A673 (cell line): ENCODE results near the gene RDX. TPM values are rescaled to one million over a fixed set of nuclear protein-coding genes. Genes with fewer than 3 reads are reported as not detected.

Experiments used
- BruUV-seq: library from RNA; stranded (reverse); fragments of 400-500 nt; replicated peaks from 2 replicates; lab custom pipeline; 2021; lab: Mats Ljungman, UMichigan
- CTCF ChIA-PET: fragments of 300-600 bp; sonication (Branson Sonifier 250); formaldehyde crosslinking; loops from one replicate; lab custom pipeline; 2022; ENCODE audit warnings: antibody characterized with exemption; lab: Charles Lee
- POLR2A ChIA-PET: fragments of 300-600 bp; sonication (Branson Sonifier 250); formaldehyde crosslinking; loops from one replicate; lab custom pipeline; 2022; ENCODE audit warnings: antibody characterized with exemption; ENCODE audit not compliant: low non-redundant PET; lab: Charles Lee
- DNase-seq: peaks from one replicate; pipeline ENCODE4 v3.0.0-alpha.2; 2015; ENCODE audit warnings: low spot score
- H3K27ac ChIP-seq: fragments of 200-600 bp; sonication (generic); 2 replicates; pipeline ENCODE4 v1.5.1; 2016; ENCODE audit warnings: mixed run types, low read depth, mild to moderate bottlenecking, mixed read lengths, antibody characterized with exemption, low read length; ENCODE audit not compliant: poor library complexity, severe bottlenecking
- H3K27me3 ChIP-seq: fragments of 200-600 bp; sonication (generic); replicated peaks from 2 replicates; pipeline ENCODE4 v1.6.1; 2017; ENCODE audit warnings: mixed run types, low read depth, mild to moderate bottlenecking, mixed read lengths, antibody characterized with exemption, low read length; ENCODE audit not compliant: insufficient read depth, poor library complexity
- H3K36me3 ChIP-seq: fragments of 200-600 bp; sonication (generic); 2 replicates; pipeline ENCODE4 v1.6.1; 2016; ENCODE audit warnings: mixed run types, mild to moderate bottlenecking, mixed read lengths, antibody characterized with exemption, low read length; ENCODE audit not compliant: insufficient read depth, poor library complexity, severe bottlenecking
- H3K4me1 ChIP-seq: fragments of 200-600 bp; sonication (generic); 2 replicates; pipeline ENCODE4 v1.6.1; 2017; ENCODE audit warnings: mixed run types, mild to moderate bottlenecking, mixed read lengths, antibody characterized with exemption, low read length; ENCODE audit not compliant: insufficient read depth, poor library complexity, severe bottlenecking
- H3K4me3 ChIP-seq: fragments of 200-600 bp; sonication (generic); 2 replicates; pipeline ENCODE4 v1.5.1; 2016; ENCODE audit warnings: low read depth, mixed run types, mild to moderate bottlenecking, mixed read lengths, low read length; ENCODE audit not compliant: poor library complexity, severe bottlenecking
- H3K9me3 ChIP-seq: fragments of 200-600 bp; sonication (generic); 2 replicates; pipeline ENCODE4 v1.6.1; 2016; ENCODE audit warnings: mixed run types, low read depth, mild to moderate bottlenecking, mixed read lengths, antibody characterized with exemption, low read length; ENCODE audit not compliant: poor library complexity, severe bottlenecking
- EZH2 ChIP-seq: fragments of 200-600 bp; sonication (generic); IDR thresholded peaks from 2 replicates; pipeline ENCODE4 v1.6.1; 2017; ENCODE audit warnings: borderline replicate concordance, low read depth, mild to moderate bottlenecking, mixed read lengths, antibody characterized with exemption, low read length; ENCODE audit not compliant: poor library complexity, severe bottlenecking
- intact Hi-C: fragments of 100-400 bp; cut with micrococcal nuclease; formaldehyde crosslinking; loops from one replicate; pipeline ENCODE4 v1.10.0; 2022; ENCODE audit not compliant: unreplicated experiment
- total RNA-seq: library from RNA; stranded (reverse); gene quantifications from 2 replicates; pipeline ENCODE4 v1.2.3, GENCODE V29; 2021
- TF ChIP-seq, protein P1 (sequence below): fragments of 300-800, 200-600 bp; sonication (generic); conservative IDR thresholded peaks from 2 replicates; pipeline ENCODE4 v1.5.1; 2017; ENCODE audit warnings: low read depth, mild to moderate bottlenecking, antibody characterized with exemption, low read length, moderate library complexity, mixed read lengths

RDX gene
- total RNA-seq, 1 experiment from 2014 or later: 395 TPM

DNA sequence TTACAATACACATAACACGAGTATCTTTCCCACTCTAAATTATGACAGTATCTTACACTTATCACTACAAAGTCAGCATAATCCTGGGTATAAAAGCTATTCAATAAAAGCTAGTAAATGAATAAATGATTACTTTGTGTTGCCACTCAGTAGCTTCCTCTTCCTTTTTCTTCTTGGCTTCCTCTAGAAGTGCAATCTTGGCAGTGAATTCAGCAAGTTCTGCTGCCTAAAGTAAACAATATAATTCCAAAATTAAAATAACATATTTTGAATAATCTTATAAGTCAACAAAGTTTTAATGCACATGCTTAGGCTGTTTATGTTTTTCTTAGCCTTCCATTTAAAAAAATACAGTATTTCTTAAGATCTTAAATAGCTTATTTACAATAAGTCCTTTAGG lies 60.4 kb downstream of the RDX start:
- intact Hi-C loops: no loop called here
- TF ChIP-seq EZH2: no peak
- TF ChIP-seq, protein P1, sequence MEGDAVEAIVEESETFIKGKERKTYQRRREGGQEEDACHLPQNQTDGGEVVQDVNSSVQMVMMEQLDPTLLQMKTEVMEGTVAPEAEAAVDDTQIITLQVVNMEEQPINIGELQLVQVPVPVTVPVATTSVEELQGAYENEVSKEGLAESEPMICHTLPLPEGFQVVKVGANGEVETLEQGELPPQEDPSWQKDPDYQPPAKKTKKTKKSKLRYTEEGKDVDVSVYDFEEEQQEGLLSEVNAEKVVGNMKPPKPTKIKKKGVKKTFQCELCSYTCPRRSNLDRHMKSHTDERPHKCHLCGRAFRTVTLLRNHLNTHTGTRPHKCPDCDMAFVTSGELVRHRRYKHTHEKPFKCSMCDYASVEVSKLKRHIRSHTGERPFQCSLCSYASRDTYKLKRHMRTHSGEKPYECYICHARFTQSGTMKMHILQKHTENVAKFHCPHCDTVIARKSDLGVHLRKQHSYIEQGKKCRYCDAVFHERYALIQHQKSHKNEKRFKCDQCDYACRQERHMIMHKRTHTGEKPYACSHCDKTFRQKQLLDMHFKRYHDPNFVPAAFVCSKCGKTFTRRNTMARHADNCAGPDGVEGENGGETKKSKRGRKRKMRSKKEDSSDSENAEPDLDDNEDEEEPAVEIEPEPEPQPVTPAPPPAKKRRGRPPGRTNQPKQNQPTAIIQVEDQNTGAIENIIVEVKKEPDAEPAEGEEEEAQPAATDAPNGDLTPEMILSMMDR: no peak
- Histone ChIP-seq H3K4me1 (no peaks in the 10 kb centered on the region), H3K27ac (no peak overlapping the region), H3K4me3 (no peak overlapping the region), H3K9me3 (no peaks in the 10 kb centered on the region), H3K36me3 (peaks cover 92% of the 10 kb centered on the region), H3K27me3 (no peaks in the 10 kb centered on the region)
- ChIA-PET POLR2A (no interaction called here), CTCF (no interaction called here)
- no TSS peak for BruUV-seq
- DNase-seq: no peak

DNA sequence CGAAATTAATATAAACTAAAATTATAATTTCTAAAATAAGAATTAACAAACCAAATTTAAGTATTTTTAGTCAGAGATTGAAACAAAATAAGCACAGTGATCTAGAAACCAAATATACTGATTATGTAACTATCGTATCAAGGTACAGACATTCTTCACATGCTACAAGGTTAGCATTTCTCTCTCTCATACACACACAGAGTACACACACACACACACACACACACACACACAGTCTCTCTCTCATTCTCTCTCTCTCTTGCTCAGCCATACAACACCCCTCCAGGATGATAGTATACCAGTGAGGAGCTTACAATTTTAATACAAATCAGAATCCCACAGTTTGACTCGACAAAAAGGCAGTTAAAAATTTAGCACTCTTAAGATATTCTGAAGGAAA lies 66.0 kb downstream of the RDX start:
- Histone ChIP-seq H3K9me3 (no peaks in the 10 kb centered on the region), H3K27ac (no peak overlapping the region), H3K36me3 (peaks cover 99% of the 10 kb centered on the region), H3K4me1 (no peaks in the 10 kb centered on the region), H3K27me3 (no peaks in the 10 kb centered on the region), H3K4me3 (no peak overlapping the region)
- ChIA-PET CTCF (no interaction called here), POLR2A (no interaction called here)
- TF ChIP-seq, protein P1: no peak
- no peak for TF ChIP-seq EZH2
- BruUV-seq: no TSS peak
- DNase-seq: no peak
- intact Hi-C loops: no loop called here

- intact Hi-C loops: no loop called here
- H3K27me3 ChIP-seq: no peaks in the 10 kb centered on the region
- ChIA-PET CTCF (no interaction called here), POLR2A (no interaction called here)
- no peaks in the 10 kb centered on the region for H3K4me1 ChIP-seq
- no peak overlapping the region for H3K4me3 ChIP-seq
- TF ChIP-seq, protein P1: no peak
- TF ChIP-seq EZH2: no peak
- H3K27ac ChIP-seq: no peak overlapping the region
- H3K9me3 ChIP-seq: no peaks in the 10 kb centered on the region
- DNase-seq: no peak
- peaks cover 15% of the 10 kb centered on the region for H3K36me3 ChIP-seq
- BruUV-seq: no TSS peak
These were observed 77.2 kb downstream of the RDX start for GRCh38 chr11:110219006-110219785.
